ENCODE measurements around the gene PRUNE1. TPM values are rescaled to one million over a fixed set of nuclear protein-coding genes. Genes with fewer than 3 reads are reported as not detected.

PRUNE1 gene
- total RNA-seq, 1 donor from 2014 or later = 12.2 TPM

DNA sequence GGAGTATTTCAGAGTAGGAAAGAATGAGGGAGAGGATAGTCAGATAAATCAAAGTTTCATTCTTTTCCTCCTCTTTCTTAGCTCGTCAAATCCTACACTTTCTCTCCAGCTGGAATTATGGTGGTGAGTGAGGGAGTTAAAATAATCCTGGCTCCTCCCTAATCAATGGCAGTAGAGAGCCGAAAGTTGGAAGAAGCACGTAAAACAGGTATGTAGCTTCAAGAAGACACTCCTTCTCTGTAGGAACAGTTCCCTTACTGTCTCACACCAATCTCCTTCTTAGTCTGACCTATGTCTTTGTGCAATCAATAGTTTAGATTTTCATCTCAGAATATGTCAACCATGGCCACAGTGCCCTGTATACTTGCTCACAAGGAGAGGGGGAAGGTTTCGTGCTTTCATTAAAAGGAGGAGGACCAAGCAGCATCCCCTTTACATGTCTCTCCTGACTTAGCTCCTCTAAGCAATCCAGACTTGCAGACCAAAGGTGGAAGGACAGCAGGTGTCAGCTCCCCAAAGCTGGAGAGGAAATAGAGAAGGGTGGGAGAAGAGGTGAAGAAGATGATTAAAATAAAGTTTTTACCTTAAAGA lies 2.4 kb upstream of the PRUNE1 start:
- no peak for DNase-seq (ENCODE audit: low spot score)
- ATAC-seq = no peak

DNA sequence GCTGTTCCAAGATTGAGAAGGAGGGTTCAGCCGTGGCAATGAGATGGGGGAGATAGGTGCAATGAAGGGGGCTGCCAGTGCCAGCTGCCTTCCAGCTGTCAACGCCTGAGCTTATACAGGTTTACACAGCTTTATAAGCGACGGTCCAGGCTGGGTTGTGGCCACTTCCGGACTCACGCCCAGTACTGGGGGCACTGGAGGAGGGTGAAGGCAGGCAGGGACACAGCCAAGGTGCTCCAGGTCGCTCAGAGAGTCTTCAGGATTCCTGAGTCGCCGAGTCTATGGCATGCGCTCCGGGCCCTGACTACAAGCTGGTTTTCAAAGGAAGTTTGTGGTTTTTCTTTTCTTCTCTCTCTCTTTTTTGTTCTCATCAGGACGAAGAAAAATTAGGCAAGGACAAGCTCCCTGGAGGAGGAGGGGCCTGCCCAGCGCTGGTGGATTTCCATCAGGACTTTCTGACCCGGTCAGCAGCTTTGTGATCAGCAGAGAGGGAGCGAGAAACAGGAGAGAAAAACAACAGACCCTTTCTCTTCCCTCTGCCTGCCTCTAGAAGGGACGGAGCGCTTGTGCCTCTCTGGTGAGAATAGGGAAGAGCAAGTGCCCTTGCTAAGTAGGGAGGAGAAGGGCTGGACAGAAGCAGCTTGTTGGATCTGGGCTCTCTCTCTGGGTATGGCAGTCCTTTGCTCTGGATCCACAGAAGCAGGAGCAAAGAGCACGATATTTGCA lies 1.8 kb upstream of the PRUNE1 start, which contains the start of gene MINDY1:
MINDY1 (minus strand) TSS at position 576 of the 726 bp plus-strand sequence. CDS start 4,285 bp downstream, outside the sequence.
- peak; percentile 77 for DNase-seq (ENCODE audit: low spot score)
- ATAC-seq = peak; percentile 68

DNA sequence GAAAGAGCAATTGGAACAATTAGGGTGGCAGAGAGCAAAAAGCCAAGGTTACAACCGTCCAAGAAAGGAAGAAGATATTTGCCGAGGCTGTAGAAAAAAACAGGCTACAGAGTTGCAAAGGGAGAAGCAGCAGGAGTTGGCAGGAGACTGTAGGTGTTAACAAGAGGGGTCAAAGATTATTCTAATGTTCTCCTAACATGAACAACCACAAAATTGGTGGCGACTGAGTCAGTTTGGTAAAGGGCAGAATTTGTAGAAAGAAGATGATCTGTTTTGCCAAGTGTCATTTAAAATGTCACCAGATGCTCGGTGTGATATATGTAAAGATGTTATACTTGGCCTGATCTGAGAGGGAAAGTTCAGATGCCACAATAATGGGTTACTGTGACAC lies 401 bp upstream of the PRUNE1 start:
- no peak for ATAC-seq
- DNase-seq (ENCODE audit: low spot score) = no peak

DNA sequence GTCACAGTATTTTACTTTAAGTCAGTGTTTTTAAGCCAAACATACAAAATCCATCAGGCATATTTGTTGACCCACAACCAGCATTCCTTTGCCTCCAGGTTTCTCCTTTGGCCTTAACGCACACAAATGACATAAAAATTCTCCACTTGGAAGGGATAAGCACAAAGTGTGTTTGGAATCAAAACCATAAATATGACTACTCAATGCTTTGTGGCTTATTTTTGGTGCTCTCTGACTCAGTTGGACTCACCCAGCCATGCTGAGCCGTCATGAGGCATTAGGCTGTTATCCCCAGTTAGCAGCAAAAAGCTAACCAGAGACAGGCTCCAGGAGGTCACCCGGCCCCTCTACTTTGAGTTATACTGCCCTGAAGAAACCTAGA lies 948 bp downstream of the PRUNE1 start:
- DNase-seq (ENCODE audit: low spot score) (no peak), ATAC-seq (no peak)

DNA sequence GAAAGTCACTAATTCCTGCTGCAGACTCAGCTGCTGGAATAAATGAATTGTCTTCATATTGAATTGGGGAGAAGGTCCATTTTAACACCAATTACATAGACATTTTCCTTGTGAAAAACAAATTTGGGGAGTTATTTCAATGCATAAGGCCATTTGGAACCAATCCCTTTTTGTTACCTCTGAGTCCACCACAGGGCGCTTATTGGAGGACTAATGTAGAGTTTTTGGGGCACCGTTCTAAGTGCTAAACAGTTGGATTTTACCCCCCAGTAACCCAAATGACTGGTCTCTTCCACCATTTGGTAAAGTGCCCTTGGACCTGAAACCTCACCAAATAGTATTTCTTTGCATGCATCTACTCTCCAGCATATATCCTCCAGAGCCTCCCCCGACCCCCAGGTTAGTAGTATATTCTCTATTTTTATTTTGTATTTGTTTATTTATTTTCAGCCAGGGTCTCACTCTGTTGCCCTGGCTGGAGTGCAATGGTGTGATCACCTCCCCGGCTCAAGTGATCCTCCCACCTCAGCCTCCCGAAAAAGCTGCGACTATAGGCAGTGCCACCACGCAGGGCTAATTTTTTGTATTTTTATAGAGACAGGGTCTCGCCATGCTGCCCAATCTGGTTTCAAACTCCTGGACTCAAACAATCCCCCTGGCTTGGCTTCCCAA lies 1.6 kb downstream of the PRUNE1 start:
- ATAC-seq = no peak
- DNase-seq (ENCODE audit: low spot score) = no peak

DNA sequence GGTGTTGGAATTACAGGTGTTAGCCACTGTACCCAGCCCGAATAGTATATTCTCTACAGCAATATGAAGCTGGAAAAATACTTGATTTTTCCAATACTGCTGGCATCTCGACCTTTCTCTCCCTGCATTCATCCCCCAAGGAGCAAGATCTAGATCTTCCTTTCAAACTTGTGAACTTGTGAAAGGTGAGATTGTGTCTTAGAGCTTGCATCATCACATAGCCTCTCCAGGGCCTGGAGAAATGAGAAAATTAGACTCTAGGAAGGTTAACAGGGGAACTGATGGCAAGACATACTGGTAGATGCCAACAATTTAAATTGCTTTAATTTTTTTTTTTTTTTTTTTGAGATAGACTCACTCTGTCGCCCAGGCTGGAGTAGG lies 2.1 kb downstream of the PRUNE1 start:
- DNase-seq (ENCODE audit: low spot score) = no peak

DNA sequence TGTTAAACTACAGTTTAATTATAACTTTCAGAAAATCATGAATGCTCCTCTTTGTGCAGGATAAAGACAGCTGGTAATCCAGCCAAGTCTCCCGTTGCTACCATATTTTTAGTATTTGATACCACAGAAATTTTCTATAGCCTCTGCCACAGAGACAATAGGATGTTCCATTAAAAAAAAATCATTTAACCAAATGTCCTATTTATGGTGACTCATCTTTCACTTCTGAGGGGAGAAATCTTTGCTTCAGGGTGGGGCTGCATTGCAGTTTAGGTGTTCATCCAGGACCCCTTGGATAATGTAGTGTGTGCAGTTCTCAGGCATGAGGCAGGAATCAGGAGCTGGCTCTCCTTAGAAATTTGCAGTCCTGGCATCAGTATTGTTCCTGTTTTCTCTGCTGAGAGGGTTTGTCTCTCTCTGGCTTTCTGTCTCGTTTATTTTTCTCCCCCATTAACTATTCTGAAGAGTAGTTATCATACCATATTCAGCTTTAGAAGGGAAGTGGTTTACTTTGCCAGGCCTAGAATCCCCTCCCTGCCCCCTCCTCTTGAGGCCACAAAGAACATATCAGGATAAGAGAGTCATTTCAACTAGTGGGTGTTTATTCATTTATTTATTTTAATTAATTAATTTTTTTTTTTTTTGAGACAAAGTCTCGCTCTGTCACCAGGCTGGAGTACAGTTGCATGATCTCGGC lies 3.1 kb downstream of the PRUNE1 start:
- DNase-seq (ENCODE audit: low spot score) = no peak
- ATAC-seq = no peak

More for the DNA sequence above, 2.1 kb downstream of the PRUNE1 start:
- ATAC-seq = no peak

DNA sequence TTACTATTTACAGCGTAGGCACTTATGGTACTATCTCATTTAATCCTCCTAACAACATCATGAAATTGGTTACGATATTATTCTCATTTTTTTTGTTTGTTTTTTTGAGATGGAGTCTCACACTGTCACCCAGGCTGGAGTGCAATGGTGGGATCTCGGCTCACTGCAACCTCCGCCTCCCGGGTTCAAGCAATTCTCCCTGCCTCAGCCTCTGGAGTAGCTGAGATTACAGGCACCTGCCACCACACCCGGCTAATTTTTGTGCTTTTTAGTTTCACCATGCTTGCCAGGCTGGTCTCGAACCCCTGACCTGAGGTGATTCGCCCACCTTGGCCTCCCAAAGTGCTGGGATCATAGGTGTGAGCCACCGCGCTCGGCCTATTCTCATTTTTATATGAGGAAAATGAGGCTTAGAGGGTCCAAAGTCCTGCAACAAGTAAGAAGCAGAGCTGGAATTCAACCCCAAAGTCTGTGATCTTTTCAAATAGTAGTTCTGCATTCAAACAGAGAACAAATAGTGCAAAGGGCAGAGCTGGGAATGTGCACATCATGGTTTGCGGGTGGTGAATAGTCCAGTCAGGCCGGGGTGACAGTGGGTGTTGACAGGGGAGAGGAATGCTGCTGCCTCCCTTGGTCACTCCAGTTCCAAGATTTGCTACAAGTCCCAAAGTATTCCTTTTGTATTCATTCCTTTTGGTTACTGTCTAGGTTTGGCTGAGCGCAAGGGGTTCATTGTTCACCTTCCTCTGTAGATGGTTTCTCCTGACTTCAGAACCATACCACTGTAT lies 4.6 kb downstream of the PRUNE1 start:
- DNase-seq (ENCODE audit: low spot score) = peak; percentile 84
- ATAC-seq = peak; percentile 71

DNA sequence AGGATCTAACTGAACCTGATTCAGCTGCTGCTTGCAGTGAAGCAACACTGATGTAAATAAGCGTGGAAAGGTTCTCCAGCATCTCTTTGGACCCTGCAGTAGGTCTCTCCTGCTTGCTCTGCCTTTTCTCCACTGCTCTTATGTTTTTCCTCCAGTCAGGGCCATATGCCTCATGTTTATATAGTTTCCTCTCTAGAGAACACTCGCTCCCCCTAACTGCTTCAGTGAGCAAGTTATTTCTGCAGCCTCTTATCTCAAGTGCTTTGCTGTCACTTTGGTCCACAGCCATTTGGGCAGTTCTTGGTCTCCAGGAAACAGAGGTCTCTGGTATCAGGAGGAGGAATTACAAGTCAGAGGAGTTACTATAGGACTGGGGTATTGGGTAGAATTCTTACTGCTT lies 5.3 kb downstream of the PRUNE1 start:
- ATAC-seq (peak; percentile 22), DNase-seq (ENCODE audit: low spot score) (no peak)

DNA sequence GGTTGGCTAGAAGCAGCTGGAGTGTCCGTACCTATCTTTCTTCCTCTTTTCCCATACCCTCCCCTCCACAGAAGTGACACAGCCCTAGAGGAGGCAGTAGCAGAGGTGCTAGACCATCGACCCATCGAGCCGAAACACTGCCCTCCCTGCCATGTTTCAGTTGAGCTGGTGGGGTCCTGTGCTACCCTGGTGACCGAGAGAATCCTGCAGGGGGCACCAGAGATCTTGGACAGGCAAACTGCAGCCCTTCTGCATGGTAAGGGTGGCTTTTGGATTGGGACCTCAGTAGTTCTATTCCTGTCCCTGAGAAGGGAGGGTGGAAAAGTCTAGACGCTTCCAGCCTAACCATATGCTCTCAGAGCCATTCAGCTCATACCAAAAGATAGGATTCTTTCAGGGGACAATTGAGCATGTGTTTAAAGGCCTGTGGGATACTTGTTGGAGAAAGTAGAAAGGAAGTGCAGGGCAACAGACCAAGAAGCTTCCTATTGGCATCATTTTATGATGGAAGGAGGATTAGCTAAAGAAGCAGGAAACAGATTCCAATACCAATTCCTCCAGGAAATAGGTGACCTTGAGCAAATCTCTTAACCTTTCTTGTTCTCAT lies 16.4 kb downstream of the PRUNE1 start:
- peak; percentile 94 for ATAC-seq
- peak; percentile 74 for DNase-seq (ENCODE audit: low spot score)

DNA sequence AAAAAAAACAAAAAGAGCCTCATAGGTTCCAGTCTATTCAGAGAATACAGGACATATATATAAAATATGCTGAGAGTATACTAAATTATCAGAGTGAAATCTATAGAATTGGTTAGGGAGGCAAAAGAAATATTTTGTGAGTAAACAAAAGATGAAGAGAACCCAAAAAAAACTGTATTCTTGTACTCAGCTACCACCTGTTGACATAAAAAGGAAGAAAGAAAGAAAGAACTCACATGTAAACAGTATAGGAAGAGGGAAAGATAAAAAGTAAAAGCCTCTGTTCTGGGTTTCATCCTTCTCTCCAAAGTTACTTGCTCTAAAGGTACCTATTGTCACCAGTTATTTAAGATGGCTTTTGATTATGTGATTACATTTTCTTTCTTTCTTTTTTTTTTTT lies 18.2 kb downstream of the PRUNE1 start:
- DNase-seq (ENCODE audit: low spot score) (no peak), ATAC-seq (no peak)

DNA sequence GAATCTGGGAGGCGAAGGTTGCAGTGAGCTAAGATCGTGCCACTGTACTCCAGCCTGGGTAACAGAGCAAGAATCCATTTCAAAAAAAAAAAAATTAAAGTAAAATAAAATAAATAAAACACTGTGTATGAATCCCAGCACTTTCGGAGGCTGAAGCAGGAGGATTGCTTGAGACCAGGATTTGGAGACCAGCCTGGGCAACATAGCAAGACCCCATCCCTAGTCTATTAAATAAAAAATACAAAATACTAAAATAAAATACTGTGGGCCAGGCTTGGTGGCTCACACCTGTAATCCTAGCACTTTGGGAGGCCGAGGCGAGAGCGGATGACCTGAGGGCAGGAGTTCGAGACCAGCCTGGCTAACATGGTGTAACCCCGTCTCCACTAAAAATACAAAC lies 23.9 kb downstream of the PRUNE1 start:
- DNase-seq (ENCODE audit: low spot score) (no peak), ATAC-seq (no peak)

DNA sequence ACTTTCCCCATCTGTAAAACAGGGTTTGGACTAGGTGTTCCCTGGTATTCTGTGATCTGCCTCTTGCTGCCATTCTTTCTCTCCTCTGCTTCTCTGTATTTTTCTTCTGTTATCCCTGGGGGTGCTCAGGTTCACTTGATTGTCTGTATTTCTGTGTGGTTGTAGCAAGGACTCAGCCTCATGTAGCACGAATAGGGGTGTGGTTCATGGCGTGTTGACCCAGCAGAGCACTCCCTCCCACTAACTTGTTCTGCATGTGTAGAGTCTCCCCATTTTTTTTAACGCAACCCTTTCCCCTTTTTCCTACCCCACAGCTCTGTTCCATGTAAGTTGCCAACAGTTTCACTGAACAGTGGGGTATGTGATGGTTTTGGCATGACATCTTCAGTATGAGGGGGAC lies 26.9 kb downstream of the PRUNE1 start:
- no peak for DNase-seq (ENCODE audit: low spot score)
- ATAC-seq = no peak

DNA sequence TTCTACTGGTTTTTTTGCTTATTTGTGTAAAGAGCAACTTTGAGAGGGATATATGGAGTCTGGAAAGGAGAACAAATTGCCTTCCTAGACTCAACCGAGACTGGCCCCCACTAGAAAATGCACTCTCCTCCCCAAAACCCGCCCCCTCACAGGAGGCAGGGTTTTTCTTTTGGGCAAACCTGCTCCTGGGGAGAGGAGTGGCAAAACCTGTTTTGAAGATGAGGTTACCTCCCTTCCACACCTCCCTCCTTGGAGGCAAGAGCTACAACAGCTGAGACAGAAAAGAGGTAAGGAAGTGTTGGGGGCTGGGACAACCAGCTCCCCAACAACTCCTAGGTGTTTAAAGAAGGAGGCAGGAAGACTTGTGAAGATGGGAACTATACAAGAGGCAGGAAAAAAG lies 28.1 kb downstream of the PRUNE1 start, which contains the start of gene BNIPL:
BNIPL (plus strand) TSS at position 231 of the 400 bp plus-strand sequence; CDS start at position 371, 140 bp downstream.
- no peak for ATAC-seq
- no peak for DNase-seq (ENCODE audit: low spot score)

DNA sequence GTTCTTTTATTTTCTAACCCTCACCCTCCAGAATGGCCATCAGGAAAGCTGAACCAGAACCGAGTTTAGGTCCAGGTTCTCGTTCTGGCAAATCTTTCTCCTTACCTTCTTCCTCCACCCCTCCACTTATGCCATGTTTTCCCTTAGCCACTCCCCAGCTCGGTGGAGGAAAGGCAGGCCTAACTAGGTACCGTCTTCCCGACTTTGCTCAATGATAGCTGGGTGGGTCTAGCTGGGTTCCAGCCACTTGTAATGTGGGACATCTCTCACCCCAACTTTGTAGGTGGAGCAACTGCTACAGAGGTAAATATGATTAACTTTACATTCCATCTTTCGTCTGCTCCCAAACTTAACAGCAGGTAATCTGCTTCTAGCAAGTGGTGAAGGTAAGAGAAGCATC lies 28.8 kb downstream of the PRUNE1 start:
- ATAC-seq = no peak
- no peak for DNase-seq (ENCODE audit: low spot score)

DNA sequence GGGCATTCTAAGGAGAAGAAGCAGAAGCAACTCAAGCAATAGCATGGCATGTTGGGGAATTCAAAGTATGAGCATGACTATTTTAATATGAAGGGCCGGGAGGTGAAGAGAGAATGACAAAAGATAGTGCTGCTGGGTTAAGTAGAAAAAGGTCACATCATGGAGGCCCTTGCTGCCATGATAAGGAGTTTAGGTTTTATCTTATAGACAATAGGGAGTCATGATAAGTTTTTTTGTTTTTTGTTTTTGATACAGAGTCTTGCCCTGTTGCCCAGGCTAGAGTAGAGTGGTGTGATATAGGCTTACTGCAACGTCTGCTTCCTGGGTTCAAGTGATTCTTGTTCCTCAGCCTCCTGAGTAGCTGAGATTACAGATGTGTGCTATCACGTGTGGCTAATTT lies 31.3 kb downstream of the PRUNE1 start:
- DNase-seq (ENCODE audit: low spot score) (no peak), ATAC-seq (no peak)

DNA sequence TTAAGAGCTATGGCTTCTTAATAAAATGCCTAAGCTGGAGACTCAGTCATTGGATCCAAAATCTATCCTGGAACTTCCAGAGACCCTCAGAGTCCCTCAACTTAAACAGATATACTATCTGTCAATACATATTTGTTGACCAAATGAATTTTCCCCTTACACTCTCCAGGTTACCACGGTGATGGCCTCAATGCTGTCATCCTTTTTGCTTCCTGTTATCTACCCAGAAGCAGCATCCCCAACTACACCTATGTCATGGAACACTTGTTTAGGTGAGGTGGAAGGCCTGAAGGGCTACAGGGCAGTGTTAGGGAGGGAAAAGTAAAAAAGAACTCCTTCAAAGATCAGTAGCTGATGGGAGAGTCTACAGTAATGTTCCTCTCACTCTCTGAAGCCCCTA lies 34.9 kb downstream of the PRUNE1 start:
- DNase-seq (ENCODE audit: low spot score) = no peak
- ATAC-seq = no peak

DNA sequence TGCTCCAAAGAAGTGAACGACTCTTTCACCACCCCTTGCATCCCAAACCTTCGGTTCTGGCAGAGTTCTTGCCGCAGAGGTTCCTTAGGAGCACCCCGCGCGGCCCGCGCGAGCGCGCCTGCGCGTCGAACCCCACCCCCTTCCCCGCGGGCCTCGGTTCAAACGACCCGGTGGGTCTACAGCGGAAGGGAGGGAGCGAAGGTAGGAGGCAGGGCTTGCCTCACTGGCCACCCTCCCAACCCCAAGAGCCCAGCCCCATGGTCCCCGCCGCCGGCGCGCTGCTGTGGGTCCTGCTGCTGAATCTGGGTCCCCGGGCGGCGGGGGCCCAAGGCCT lies 39.3 kb downstream of the PRUNE1 start, which contains the start of gene C1orf56:
C1orf56 (plus strand) TSS at position 161 of the 334 bp plus-strand sequence; CDS start at position 258, 97 bp downstream.
- ATAC-seq = peak; percentile 80
- DNase-seq (ENCODE audit: low spot score) = peak; percentile 79

DNA sequence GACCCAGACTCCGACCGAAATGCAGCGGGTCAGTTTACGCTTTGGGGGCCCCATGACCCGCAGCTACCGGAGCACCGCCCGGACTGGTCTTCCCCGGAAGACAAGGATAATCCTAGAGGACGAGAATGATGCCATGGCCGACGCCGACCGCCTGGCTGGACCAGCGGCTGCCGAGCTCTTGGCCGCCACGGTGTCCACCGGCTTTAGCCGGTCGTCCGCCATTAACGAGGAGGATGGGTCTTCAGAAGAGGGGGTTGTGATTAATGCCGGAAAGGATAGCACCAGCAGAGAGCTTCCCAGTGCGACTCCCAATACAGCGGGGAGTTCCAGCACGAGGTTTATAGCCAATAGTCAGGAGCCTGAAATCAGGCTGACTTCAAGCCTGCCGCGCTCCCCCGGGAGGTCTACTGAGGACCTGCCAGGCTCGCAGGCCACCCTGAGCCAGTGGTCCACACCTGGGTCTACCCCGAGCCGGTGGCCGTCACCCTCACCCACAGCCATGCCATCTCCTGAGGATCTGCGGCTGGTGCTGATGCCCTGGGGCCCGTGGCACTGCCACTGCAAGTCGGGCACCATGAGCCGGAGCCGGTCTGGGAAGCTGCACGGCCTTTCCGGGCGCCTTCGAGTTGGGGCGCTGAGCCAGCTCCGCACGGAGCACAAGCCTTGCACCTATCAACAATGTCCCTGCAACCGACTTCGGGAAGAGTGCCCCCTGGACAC lies 39.8 kb downstream of the PRUNE1 start:
- ATAC-seq (peak; percentile 81), DNase-seq (ENCODE audit: low spot score) (peak; percentile 79)

DNA sequence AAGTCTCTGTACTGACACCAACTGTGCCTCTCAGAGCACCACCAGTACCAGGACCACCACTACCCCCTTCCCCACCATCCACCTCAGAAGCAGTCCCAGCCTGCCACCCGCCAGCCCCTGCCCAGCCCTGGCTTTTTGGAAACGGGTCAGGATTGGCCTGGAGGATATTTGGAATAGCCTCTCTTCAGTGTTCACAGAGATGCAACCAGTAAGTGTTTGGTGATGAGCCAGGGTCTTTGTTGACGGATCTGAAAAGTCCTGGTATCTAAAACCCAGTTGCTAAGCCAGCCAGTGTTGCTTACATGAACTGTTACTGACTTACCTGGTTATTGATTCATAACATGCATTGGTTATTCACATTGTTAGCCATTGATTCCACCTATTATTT lies 40.4 kb downstream of the PRUNE1 start:
- DNase-seq (ENCODE audit: low spot score) (no peak), ATAC-seq (peak; percentile 38)
